Thoracic aorta endothelial cell (primary cell): Measurements from ENCODE around the gene PCSK5. TPM values are rescaled to one million over a fixed set of nuclear protein-coding genes. Genes with fewer than 3 reads are reported as not detected.

Experiments used
- total RNA-seq: library from RNA; depleted of rRNA; stranded (reverse); fragments of >200 nt; gene quantifications from 2 replicates; pipeline ENCODE4 v1.2.3, GENCODE V29; 2012

PCSK5 gene
- 8.4 and 18.5 TPM in 2 replicates for total RNA-seq

DNA sequence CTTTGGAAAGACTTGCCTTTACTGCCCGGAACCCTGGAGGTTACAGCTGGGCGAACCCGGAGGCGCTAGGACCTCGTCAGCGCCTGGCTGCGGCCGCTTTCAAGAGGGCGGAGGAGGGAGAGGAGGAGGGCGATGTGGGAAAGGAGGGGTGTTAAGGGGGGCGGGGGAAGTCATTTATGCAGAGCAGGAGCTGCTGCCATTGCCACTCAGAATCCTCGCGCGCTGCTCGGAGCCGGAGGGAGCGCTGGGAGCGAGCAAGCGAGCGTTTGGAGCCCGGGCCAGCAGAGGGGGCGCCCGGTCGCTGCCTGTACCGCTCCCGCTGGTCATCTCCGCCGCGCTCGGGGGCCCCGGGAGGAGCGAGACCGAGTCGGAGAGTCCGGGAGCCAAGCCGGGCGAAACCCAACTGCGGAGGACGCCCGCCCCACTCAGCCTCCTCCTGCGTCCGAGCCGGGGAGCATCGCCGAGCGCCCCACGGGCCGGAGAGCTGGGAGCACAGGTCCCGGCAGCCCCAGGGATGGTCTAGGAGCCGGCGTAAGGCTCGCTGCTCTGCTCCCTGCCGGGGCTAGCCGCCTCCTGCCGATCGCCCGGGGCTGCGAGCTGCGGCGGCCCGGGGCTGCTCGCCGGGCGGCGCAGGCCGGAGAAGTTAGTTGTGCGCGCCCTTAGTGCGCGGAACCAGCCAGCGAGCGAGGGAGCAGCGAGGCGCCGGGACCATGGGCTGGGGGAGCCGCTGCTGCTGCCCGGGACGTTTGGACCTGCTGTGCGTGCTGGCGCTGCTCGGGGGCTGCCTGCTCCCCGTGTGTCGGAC, at the start of gene PCSK5:
Gene PCSK5 (plus strand): TSS at position 202 of the 805 bp plus-strand sequence. CDS start 509 bp downstream, at position 711.

DNA sequence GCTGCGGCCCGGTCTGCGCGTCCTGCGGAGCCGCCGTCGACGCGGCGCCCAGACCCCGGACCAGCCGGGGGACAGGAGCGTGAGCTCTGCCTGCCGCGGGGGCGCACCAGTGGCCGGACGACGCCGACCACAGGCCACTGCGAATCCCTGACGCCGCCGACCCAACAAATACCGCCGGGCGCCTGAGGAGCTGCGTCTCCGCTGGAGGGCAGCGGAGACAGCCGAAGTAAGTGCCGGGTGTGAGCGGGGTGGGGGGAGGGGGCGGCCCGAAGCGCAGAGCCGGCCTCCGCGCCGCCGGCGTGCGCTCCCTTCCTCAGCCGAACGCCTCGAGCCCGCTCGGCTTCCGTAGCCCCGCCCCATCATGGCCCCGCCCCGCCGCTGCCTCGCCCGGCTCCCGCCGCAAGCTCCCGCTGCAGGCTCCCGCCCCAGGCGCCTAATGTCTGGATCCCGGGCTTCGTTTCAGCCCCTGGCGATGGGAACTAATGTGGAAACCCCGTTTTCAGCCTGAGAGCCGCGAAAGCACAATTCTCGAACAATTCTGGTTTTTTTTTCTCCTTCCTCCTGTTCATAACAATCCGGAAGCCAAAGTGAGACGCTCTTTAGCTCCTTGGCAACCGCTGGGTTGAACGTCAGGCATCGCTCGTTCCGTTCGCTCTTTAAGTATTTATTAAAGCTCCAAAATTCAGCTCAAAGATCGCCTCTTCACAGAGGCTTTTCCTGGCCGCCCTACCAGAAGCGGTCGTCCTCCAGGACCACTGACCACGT, 503.9 kb downstream of the PCSK5 start, which contains the start of gene RFK:
Gene RFK (minus strand): TSS at position 232 of the 765 bp plus-strand sequence. CDS start 255 bp downstream, outside the sequence.

